HepG2 (cell line): ENCODE data around the gene ZNF618. TPM values are rescaled to one million over a fixed set of nuclear protein-coding genes. Genes with fewer than 3 reads are reported as not detected.
A peak's percentile ranks its signal among the peaks of the same experiment; 100 is the strongest.

Source experiments
- ATAC-seq: fragments of 200-7000 bp; cut with Tn5 transposase; 3 replicates; pipeline ENCODE4 v1.9.1; 2020; ENCODE audit warnings: mild to moderate bottlenecking, moderate library complexity
- BruUV-seq: library from RNA; stranded (reverse); fragments of 400-500 nt; replicated peaks from 2 replicates; lab custom pipeline; 2021; lab: Mats Ljungman, UMichigan
- CTCF ChIA-PET: fragments of 300-600 bp; formaldehyde crosslinking; extraction: SDS; loops from one replicate; lab custom pipeline; 2021; ENCODE audit warnings: low total read pairs, inconsistent platforms, low intra/inter-chr PET ratio; lab: Yijun Ruan, JAX
- POLR2A ChIA-PET: fragments of 350-600 bp; sonication (Branson Sonifier 250); formaldehyde crosslinking; loops from one replicate; lab custom pipeline; 2020; ENCODE audit warnings: antibody characterized with exemption, inconsistent platforms; lab: Yijun Ruan, JAX
- DNase-seq: peaks from one replicate; pipeline ENCODE4 v3.0.0-alpha.2; 2015; ENCODE audit warnings: low spot score
- FAIRE-seq: peaks from 3 replicates; lab custom pipeline; 2011; peaks lifted over from hg19 to GRCh38; lab: Jason Lieb, UNC
- H2AFZ ChIP-seq: one replicate; pipeline ENCODE4 v1.6.1; 2011; ENCODE audit warnings: low read length, inconsistent platforms
- H3K27ac ChIP-seq: fragments of 300-600 bp; 3 replicates; pipeline ENCODE4 v1.8.0; 2011; ENCODE audit warnings: mixed run types, mild to moderate bottlenecking, mixed read lengths, low read length, inconsistent platforms; ENCODE audit not compliant: insufficient read depth; ENCODE audit errors: extremely low read length
- H3K27me3 ChIP-seq, 2 experiments: fragments of 200-600 bp in 1 of 2; 2 replicates in 1 of 2; 3 replicates in 1 of 2; pipeline versions ENCODE4 v1.6.0 to v1.8.0; 2011; ENCODE audit warnings: low read length in 2 of 2, mild to moderate bottlenecking in 2 of 2, moderate library complexity in 2 of 2, inconsistent platforms in 1 of 2; ENCODE audit not compliant: insufficient read depth in 2 of 2, control insufficient read depth in 1 of 2
- H3K36me3 ChIP-seq, 2 experiments: fragments of 200-600 bp in 1 of 2; replicated peaks in 1 of 2; 2 replicates in 1 of 2; 3 replicates in 1 of 2; pipeline versions ENCODE4 v1.5.1 to v1.8.0; 2011; ENCODE audit warnings: low read length in 2 of 2, inconsistent platforms in 1 of 2; ENCODE audit not compliant: insufficient read depth in 2 of 2, control insufficient read depth in 1 of 2
- H3K4me1 ChIP-seq: 2 replicates; pipeline ENCODE4 v1.5.1; 2012; ENCODE audit warnings: low read length, inconsistent platforms; ENCODE audit not compliant: insufficient read depth
- H3K4me2 ChIP-seq: 2 replicates; pipeline ENCODE4 v1.6.0; 2011; ENCODE audit warnings: low read depth, low read length, inconsistent platforms
- H3K4me3 ChIP-seq, 3 experiments: fragments of 200-600 bp in 1 of 3; sonication (generic), shearing (Covaris generic) in 1 of 3; replicated peaks in 1 of 3; 2 replicates each; pipeline ENCODE4 v1.5.1; 2011 to 2016; ENCODE audit warnings: low read length in 3 of 3, inconsistent platforms in 2 of 3, low read depth in 2 of 3, mild to moderate bottlenecking in 2 of 3, control low read depth in 1 of 3, mixed read lengths in 1 of 3; ENCODE audit not compliant: insufficient read depth in 1 of 3
- H3K79me2 ChIP-seq: one replicate; pipeline ENCODE4 v1.6.1; 2011; ENCODE audit warnings: low read length, inconsistent platforms; ENCODE audit not compliant: insufficient read depth
- H3K9ac ChIP-seq: 2 replicates; pipeline ENCODE4 v1.6.0; 2011; ENCODE audit warnings: mild to moderate bottlenecking, low read depth, low read length, inconsistent platforms; ENCODE audit not compliant: insufficient read depth
- H3K9me3 ChIP-seq: 2 replicates; pipeline ENCODE4 v1.5.1; 2012; ENCODE audit warnings: mild to moderate bottlenecking, low read length
- H4K20me1 ChIP-seq: 2 replicates; pipeline ENCODE4 v1.6.0; 2011; ENCODE audit warnings: inconsistent platforms, mild to moderate bottlenecking, low read length, moderate library complexity; ENCODE audit not compliant: insufficient read depth
- ARNT2 ChIP-seq: sonication (generic); formaldehyde crosslinking; IDR thresholded peaks from 2 replicates; pipeline ENCODE4 v1.8.0; 2022; ENCODE audit warnings: mild to moderate bottlenecking, low read depth, missing genetic modification reagents, moderate library complexity
- CCAR2 ChIP-seq: fragments of 200-400 bp; formaldehyde crosslinking; optimal IDR thresholded peaks from 2 replicates; pipeline ENCODE3; 2018; ENCODE audit warnings: low read depth, mild to moderate bottlenecking, low read length, moderate library complexity
- CCDC6 ChIP-seq: sonication (generic); formaldehyde crosslinking; IDR thresholded peaks from 2 replicates; pipeline ENCODE4 v1.8.1; 2022; ENCODE audit warnings: mild to moderate bottlenecking, missing genetic modification reagents, moderate library complexity
- GABPA ChIP-seq, 2 experiments: IDR thresholded peaks; 2 replicates each; pipeline ENCODE4 v1.6.1; 2011 to 2016; ENCODE audit warnings: low read depth in 2 of 2, low read length in 1 of 2, missing biosample characterization in 1 of 2, missing genetic modification characterization in 1 of 2
- GLI4 ChIP-seq: sonication (generic); formaldehyde crosslinking; IDR thresholded peaks from 2 replicates; pipeline ENCODE4 v1.5.1; 2020; ENCODE audit warnings: missing genetic modification reagents, mild to moderate bottlenecking, moderate library complexity, borderline replicate concordance
- MAFF ChIP-seq: IDR thresholded peaks from 2 replicates; pipeline ENCODE4 v1.6.1; 2011; ENCODE audit warnings: low read depth, low read length, improper control_type of control experiment
- MEF2D ChIP-seq: sonication (generic); formaldehyde crosslinking; IDR thresholded peaks from 2 replicates; pipeline ENCODE4 v1.5.1; 2020; ENCODE audit warnings: mild to moderate bottlenecking, missing genetic modification reagents
- MTF2 ChIP-seq: sonication (generic); formaldehyde crosslinking; IDR thresholded peaks from 2 replicates; pipeline ENCODE4 v1.5.0; 2020; ENCODE audit warnings: missing genetic modification reagents, borderline replicate concordance
- NFE2L1 ChIP-seq: sonication (generic); formaldehyde crosslinking; IDR thresholded peaks from 2 replicates; pipeline ENCODE4 v1.4.0; 2020; ENCODE audit warnings: missing genetic modification reagents, mild to moderate bottlenecking, borderline replicate concordance
- NR1H2 ChIP-seq: sonication (generic); formaldehyde crosslinking; IDR thresholded peaks from 2 replicates; pipeline ENCODE4 v1.8.1; 2022; ENCODE audit warnings: low read depth, missing genetic modification reagents, borderline replicate concordance
- PHB2 ChIP-seq: fragments of 450-650 bp; IDR thresholded peaks from 2 replicates; pipeline ENCODE4 v1.6.1; 2018; ENCODE audit not compliant: partially characterized antibody
- POLR2A ChIP-seq, 2 experiments: IDR thresholded peaks; 2 replicates each; pipeline ENCODE4 v1.6.1; 2011; ENCODE audit warnings: low read depth in 2 of 2, low read length in 2 of 2, mild to moderate bottlenecking in 1 of 2, moderate library complexity in 1 of 2; ENCODE audit not compliant: insufficient read depth in 1 of 2
- POLR2G ChIP-seq: fragments of 200-400 bp; formaldehyde crosslinking; IDR thresholded peaks from 2 replicates; pipeline ENCODE4 v1.6.1; 2018; ENCODE audit warnings: mild to moderate bottlenecking, low read depth, low read length, moderate library complexity
- SMARCE1 ChIP-seq: fragments of 450-650 bp; IDR thresholded peaks from 2 replicates; pipeline ENCODE4 v1.6.1; 2017; ENCODE audit warnings: borderline replicate concordance
- ZBTB20 ChIP-seq: sonication (generic); formaldehyde crosslinking; IDR thresholded peaks from 2 replicates; pipeline ENCODE4 v1.8.1; 2023; ENCODE audit warnings: missing genetic modification reagents, low read depth, mild to moderate bottlenecking, borderline replicate concordance
- ZFY ChIP-seq: sonication (generic); formaldehyde crosslinking; IDR thresholded peaks from 2 replicates; pipeline ENCODE4 v1.4.0; 2020; ENCODE audit warnings: missing genetic modification reagents
- ZNF230 ChIP-seq: sonication (generic); formaldehyde crosslinking; IDR thresholded peaks from 2 replicates; pipeline ENCODE4 v1.4.0; 2020; ENCODE audit warnings: mild to moderate bottlenecking, missing genetic modification reagents
- ZNF329 ChIP-seq: sonication (generic); formaldehyde crosslinking; IDR thresholded peaks from 2 replicates; pipeline ENCODE4 v1.9.0; 2021; ENCODE audit warnings: low read depth, mild to moderate bottlenecking, missing genetic modification reagents
- ZNF546 ChIP-seq: sonication (generic); formaldehyde crosslinking; conservative IDR thresholded peaks from 2 replicates; pipeline ENCODE4 v1.8.1; 2023; ENCODE audit warnings: mild to moderate bottlenecking, missing genetic modification reagents
- WGBS: methylation state at CpG from one replicate; pipeline ENCODE4 v1.1.6; 2017; ENCODE audit warnings: low lambda C conversion rate; 5-methylcytosine and 5-hydroxymethylcytosine counted together
- in situ Hi-C: cut with HindIII; loops from 2 replicates; pipeline ENCODE4 v1.10.0; 2017; ENCODE audit warnings: low pct_unique_long_range_greater_than_20kb; ENCODE audit not compliant: extremely low pct_ligation_motif_present
- intact Hi-C: fragments of 100-400 bp; cut with micrococcal nuclease; formaldehyde crosslinking; loops from one replicate; pipeline ENCODE4 v1.10.0; 2022; ENCODE audit not compliant: unreplicated experiment
- polyA plus RNA-seq, 8 experiments: library from polyadenylated mRNA; depleted of rRNA in 3 of 8; stranded (reverse) in 7 of 8; unstranded in 1 of 8; fragments of >200 nt; fragmentation: Illumina TruSeq in 4 of 8; extraction: Trizol in 4 of 8; gene quantifications; 2 replicates each; pipeline versions ENCODE4 v1.2.1 to v1.2.3, GENCODE V29; 2011 to 2016; ENCODE audit warnings: low read depth in 4 of 8, missing spikeins in 1 of 8, mixed read lengths in 1 of 8; ENCODE audit not compliant: insufficient read depth in 1 of 8
- total RNA-seq, 5 experiments: library from RNA; depleted of rRNA; stranded (reverse); fragments of >200 nt; fragmentation: Illumina TruSeq; extraction: Trizol; gene quantifications; 2 replicates each; pipeline ENCODE4 v1.2.3, GENCODE V29; 2016; ENCODE audit warnings: low read depth in 1 of 5
- TF ChIP-seq, protein P1 (sequence below): sonication (generic); formaldehyde crosslinking; IDR thresholded peaks from 2 replicates; pipeline ENCODE4 v1.4.0; 2020; ENCODE audit warnings: missing genetic modification reagents, mild to moderate bottlenecking, borderline replicate concordance
- TF ChIP-seq, protein P2 (sequence below): IDR thresholded peaks from 2 replicates; pipeline ENCODE4 v1.6.1; 2016; ENCODE audit warnings: missing genetic modification reagents, missing compliant biosample characterization

The ZNF618 gene
- total and polyA plus RNA-seq, 2 of the 13 experiments (the other 11 are each of a cell fraction or from before 2014, with no cell fraction given) = 0.07 TPM

GRCh38 chr9:114076237-114077161 lies 200.4 kb downstream of the ZNF618 start (continued):
- TF ChIP-seq ZNF546 (0 out of 2 replicates have a peak, but pooled peaks have one; percentile 31), SMARCE1 (no peak), POLR2A (IDR thresholded peaks at IDR 0.05; ENCODE audit: insufficient read depth in 1 of 2, low read depth in 2 of 2, low read length in 2 of 2) (no peak), CCDC6 (CRISPR knock-in tag) (no peak), NR1H2 (peak; percentile 68; the same call in 1 of the 2 replicates), MTF2 (CRISPR knock-in tag) (peak; percentile 62; the same call in 1 of the 2 replicates), GABPA (IDR thresholded peaks at IDR 0.05; ENCODE audit: low read depth, low read length) (no peak), GABPA (CRISPR knock-in tag; IDR thresholded peaks at IDR 0.05; ENCODE audit: low read depth) (no peak), MAFF (no peak)

DNA sequence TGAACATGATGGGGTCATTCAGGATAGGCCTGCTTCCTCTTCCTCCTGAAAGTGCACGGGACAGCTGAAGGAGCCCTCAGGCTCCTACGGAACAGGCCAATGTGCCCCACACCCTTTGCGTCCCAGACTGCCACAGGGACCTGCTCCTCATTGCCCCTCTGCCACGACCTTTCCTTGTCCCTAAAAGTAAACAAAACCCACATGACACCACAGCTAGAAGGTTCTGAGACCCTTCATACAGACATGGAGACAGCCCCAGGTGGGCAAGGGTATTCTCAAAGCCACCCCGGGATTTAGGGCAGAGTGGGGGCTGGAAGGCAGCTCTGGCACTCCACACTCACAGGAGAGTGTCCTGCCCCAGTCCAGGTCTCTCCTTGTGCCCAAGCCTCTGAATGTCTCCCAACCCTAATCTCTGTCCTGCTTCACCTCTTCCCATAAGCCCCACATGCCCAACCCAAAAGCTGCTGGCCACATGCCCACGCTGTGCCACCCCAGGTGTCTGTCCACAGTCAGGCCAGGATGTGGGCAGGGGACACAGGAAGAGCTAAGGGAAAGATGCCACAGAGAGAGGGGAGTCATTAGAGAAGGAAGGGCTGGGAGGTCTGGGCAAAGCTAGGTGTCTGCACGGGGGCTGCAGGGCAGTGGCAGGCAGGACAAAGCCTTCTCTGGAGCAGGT lies 201.2 kb downstream of the ZNF618 start:
- Histone ChIP-seq H3K36me3 (peaks cover 19 to 39% of the 10 kb centered on the region in 2 experiments), H3K4me2 (peak overlapping the region; percentile 97), H3K4me1 (peaks cover 78% of the 10 kb centered on the region), H4K20me1 (peaks cover 35% of the 10 kb centered on the region), H2AFZ (no peak overlapping the region), H3K27ac (peak overlapping the region; percentile 98), H3K27me3 (no peaks in the 10 kb centered on the region; a peak in 1 of 5 replicates), H3K79me2 (peaks cover 64% of the 10 kb centered on the region), H3K4me3 (peak overlapping the region; percentile 72 to 91 (median 76)), H3K9ac (peak overlapping the region; percentile 87), H3K9me3 (no peaks in the 10 kb centered on the region)
- intact Hi-C loops (no loop called here), in situ Hi-C loops (no loop called here)
- ATAC-seq (no peak), FAIRE-seq (no peak), DNase-seq (no peak)
- POLR2A ChIA-PET = interaction anchor here (1.4 to 7.4 kb wide), 9 partner anchors 11 to 99 kb away, joined by 4 to 75 read pairs (median 14); partner anchors contain the start of gene KIF12
- 0% methylated on average over 5 of the region's 7 CpGs for WGBS
- CTCF ChIA-PET = no interaction called here
- BruUV-seq = no TSS peak
- TF ChIP-seq, protein P1, sequence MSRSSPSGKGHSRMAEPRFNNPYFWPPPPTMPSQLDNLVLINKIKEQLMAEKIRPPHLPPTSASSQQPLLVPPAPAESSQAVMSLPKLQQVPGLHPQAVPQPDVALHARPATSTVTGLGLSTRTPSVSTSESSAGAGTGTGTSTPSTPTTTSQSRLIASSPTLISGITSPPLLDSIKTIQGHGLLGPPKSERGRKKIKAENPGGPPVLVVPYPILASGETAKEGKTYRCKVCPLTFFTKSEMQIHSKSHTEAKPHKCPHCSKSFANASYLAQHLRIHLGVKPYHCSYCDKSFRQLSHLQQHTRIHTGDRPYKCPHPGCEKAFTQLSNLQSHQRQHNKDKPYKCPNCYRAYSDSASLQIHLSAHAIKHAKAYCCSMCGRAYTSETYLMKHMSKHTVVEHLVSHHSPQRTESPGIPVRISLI = 0 out of 2 replicates have a peak, but pooled peaks have one; percentile 20
- TF ChIP-seq PHB2 (no peak), MEF2D (CRISPR knock-in tag) (0 out of 2 replicates have a peak, but pooled peaks have one; percentile 8), ZNF329 (0 out of 2 replicates have a peak, but pooled peaks have one; percentile 30), ZFY (CRISPR knock-in tag) (peak; percentile 30), ZBTB20 (CRISPR knock-in tag) (no peak), POLR2G (peak; percentile 35; the same call in 1 of the 2 replicates), CCAR2 (no peak), ARNT2 (CRISPR knock-in tag) (no peak), ZNF230 (CRISPR knock-in tag) (0 out of 2 replicates have a peak, but pooled peaks have one; percentile 2), NFE2L1 (CRISPR knock-in tag) (0 out of 2 replicates have a peak, but pooled peaks have one; percentile 19), GLI4 (CRISPR knock-in tag) (peak; percentile 20; the same call in 1 of the 2 replicates)
- TF ChIP-seq, protein P2, sequence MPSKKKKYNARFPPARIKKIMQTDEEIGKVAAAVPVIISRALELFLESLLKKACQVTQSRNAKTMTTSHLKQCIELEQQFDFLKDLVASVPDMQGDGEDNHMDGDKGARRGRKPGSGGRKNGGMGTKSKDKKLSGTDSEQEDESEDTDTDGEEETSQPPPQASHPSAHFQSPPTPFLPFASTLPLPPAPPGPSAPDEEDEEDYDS (CRISPR knock-in tag) = no peak
